ENCODE results near the gene SLC10A3.

GRCh38 chrX:154494715-154495114, 4.3 kb upstream of the SLC10A3 start:
- no peak for TF ChIP-seq CTCF (IDR thresholded peaks at IDR 0.05)
- TF ChIP-seq POLR2A (IDR thresholded peaks at IDR 0.05; ENCODE audit: low read depth): no peak
